ENCODE data around the gene KLHL42.
A peak's percentile ranks its signal among the peaks of the same experiment; 100 is the strongest.

Gene KLHL42

GRCh38 chr12:27780612-27781408 is 777 bp downstream of the KLHL42 start:
- DNase-seq: peak; percentile 30

- DNase-seq: no peak
These were observed 1.6 kb downstream of the KLHL42 start for GRCh38 chr12:27781680-27782079.

DNA sequence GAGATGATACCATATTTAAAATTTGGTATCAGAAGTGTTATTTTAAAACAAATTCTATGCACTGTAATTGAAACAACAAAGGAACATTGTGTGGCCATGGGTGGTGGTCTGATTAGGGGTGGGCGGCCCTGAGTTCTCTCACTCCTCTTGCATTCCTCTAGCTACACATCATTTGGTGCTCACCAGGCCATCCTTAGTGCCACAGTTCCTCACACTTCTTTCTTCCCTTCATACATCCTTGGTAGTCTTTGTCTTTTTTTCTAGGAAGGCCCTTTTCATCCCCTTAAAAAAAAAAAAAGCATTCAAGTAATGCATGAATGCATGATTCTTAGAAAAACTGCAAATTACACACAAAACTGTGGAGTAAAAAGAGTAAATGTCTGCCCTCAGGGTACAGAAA is 2.4 kb downstream of the KLHL42 start:
- DNase-seq: no peak

- no peak for DNase-seq
These were observed 6.0 kb downstream of the KLHL42 start for GRCh38 chr12:27785882-27786570.

- DNase-seq: no peak
These were observed 7.5 kb downstream of the KLHL42 start for GRCh38 chr12:27787559-27787958.

- no peak for DNase-seq
These were observed 10.1 kb downstream of the KLHL42 start for GRCh38 chr12:27790179-27790578.

GRCh38 chr12:27794818-27795584 is 15.0 kb downstream of the KLHL42 start:
- DNase-seq: no peak

GRCh38 chr12:27796128-27796527 is 16.1 kb downstream of the KLHL42 start:
- no peak for DNase-seq

- no peak for DNase-seq
These were observed 17.4 kb downstream of the KLHL42 start for GRCh38 chr12:27797301-27798025.

DNA sequence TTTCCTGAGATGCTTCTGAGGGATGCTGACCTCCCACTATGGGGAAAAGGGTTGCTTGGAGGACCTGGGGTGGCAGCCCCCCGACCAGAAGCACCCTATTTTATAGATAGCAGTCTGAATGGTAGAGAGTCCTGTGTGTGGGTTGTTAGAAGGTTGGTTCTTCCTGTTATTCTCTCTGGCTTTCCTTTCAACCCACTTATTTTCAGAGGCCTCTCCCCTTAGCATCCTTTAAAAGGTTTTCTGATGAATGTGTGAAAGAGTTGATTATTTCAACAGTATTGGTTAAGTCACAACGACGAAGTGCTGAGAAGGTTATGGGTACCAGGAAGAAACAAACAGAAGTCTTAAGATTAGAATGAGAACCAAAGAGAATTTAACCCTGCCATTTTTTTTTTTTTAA is 20.8 kb downstream of the KLHL42 start:
- no peak for DNase-seq

DNA sequence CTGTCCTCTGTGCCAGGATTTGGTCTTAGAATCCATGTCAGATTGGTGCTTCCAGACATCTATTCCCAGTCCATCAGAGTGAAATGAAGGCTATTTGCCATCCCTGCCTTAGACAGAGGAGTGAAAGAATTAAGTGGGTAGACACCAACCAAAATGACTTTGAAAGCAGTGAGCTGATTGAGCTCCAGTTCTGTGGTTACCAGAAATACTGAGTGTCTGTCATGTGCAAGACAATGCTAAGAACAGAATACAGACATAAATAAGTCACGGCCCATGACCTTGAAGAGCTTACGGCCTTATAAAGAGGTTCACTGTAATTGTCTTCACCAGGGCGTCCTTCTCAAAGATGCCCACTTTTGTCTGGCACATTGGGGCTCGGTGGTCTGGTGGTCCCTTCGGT is 21.6 kb downstream of the KLHL42 start:
- DNase-seq: no peak

GRCh38 chr12:27802511-27802910 is 22.5 kb downstream of the KLHL42 start:
- DNase-seq: no peak

DNA sequence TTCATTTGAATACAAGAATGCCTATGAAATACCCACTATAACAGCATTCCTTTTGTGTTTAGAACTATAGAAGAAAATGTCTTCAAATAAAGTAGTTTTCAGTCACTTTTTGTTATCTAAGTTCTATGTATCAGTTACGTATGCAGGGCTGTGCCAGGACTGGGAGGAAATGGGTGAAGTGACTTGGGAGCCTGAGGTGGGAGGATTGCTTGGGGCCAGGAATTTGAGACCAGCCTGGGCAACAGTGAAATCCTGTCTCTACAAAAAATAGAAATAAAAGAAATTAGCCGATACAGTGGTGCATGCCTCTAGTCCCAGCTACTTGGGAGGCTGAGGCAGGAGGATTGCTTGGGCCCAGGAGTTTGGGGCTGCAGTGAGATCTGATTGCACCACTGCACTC is 22.9 kb downstream of the KLHL42 start:
- no peak for DNase-seq

GRCh38 chr12:27805238-27805637 is 25.2 kb downstream of the KLHL42 start:
- no peak for DNase-seq

- no peak for DNase-seq
These were observed 26.2 kb downstream of the KLHL42 start for GRCh38 chr12:27806259-27806658.

DNA sequence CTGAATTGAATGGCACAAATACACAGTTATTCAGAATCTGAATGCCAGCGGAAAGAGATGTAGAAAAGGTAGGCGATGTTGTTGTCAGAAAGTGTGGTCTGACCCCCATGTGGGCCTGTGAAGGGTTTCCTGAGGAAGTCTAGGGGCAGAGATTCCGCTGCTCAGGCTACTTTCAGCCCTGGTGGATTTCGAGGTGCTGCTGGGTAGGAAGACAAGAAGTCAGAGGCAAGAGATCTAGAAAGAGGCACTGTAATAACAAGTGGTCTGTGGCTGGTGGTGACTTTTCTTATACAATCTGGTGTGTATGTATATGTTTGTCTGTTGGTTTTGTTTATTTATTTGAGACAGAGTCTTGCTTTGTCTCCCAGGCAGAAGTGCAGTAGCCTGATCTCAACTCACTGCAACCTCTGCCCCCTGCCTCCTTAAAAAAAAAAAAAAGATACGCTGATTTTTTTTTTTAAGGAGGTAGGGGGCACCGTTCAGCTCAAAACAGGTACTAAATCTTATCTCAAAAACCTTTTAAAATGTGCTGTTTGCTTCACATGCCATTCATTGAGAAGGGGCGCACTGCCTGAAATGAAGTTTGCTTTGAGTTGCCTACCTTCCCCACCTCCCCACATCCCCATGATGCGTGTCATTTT is 27.1 kb downstream of the KLHL42 start:
- peak; percentile 12 for DNase-seq

DNA sequence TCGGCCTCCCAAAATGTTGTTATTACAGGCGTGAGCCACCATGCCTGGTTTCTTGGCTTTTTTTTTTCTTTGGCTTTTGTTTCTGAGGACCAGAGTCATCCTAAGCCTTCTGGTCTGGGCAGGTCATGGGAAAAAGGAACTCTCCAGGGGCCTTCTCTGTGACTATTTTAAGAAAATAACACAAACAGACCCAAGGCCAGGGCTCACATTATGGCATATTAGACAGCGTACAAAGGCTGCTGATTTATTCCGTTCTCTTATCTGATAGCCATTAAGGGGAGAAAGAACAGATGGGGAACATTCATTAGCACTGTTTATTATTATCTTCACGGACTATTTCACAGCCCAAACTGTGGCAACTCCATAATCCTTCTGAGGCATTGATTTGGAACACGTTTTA is 28.8 kb downstream of the KLHL42 start:
- no peak for DNase-seq

DNA sequence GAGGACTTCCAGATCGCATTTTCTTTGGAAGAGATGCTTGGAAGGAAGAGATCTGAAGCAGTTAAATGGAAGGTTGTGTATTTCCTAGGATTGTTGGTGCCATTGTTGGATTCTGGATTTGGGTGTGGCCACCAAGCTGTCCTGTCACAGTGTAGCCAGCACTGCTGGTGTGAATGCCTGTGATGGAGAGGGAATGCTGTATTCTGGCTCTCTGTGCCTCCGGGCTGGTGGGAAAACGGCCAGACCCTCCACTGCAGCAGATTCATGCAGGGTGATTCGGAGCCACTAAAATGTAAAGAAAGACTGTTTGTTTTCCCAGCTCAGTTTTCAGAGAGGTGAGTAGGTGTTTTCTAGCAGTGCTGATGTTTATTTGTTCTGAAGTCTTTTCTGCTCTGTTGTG is 30.7 kb downstream of the KLHL42 start:
- no peak for DNase-seq

DNA sequence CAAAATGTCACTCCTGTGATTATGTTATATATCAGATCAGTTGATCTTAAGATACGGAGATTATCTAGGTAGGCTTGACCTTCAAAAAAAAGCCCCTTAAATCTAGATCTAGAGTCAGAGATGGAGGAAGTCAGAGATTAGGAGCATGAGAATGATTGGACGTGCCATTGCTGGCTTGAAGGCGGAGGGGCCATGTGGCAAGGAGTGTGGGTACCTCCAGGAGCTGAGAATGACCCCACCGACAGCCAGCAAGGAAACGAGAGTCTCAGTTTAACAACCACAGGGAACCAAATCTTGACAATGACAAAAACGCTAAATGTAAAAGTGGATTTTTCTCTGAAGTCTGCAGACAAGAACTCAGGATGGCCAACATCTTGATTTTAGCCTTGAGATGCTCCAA is 32.5 kb downstream of the KLHL42 start:
- DNase-seq: no peak

- DNase-seq: no peak
These were observed 34.4 kb downstream of the KLHL42 start for GRCh38 chr12:27814411-27814810.

- no peak for DNase-seq
These were observed 35.0 kb downstream of the KLHL42 start for GRCh38 chr12:27814851-27815591.

DNA sequence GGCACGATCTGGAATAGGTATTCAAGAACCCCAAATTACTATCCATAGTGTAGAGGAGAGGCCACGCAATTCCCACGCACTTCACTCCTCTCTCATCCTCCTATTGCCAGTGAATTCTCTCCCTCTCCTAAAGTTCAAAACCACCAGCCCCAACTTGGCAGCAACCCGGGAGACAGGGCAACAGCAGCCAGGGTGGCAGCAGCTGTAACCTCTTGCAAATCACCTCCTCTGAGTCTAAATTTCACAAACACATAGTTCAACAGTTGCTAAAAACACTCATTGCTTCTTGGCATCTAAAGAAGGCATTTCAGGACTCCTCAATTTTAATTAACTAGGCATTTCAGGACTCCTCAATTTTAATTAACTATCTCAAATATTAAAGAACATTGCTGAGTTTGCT is 37.7 kb downstream of the KLHL42 start:
- no peak for DNase-seq

Data from activated CD4-positive, alpha-beta T cell treated with anti-CD3 and anti-CD28 coated beads, Interleukin-2, amount 50 U/mL, for 1 hour (primary cell).